ENCODE measurements around the gene KLHL7. TPM values are rescaled to one million over a fixed set of nuclear protein-coding genes. Genes with fewer than 3 reads are reported as not detected.

Gene KLHL7
- total RNA-seq, 1 donor from 2014 or later: 38.7 TPM

GRCh38 chr7:23114896-23115295, 9.3 kb downstream of the KLHL7 start:
- H3K4me2 ChIP-seq (ENCODE audit: low read length): no peak overlapping the region

GRCh38 chr7:23115991-23116390, 10.4 kb downstream of the KLHL7 start:
- H2AFZ ChIP-seq (ENCODE audit: low read depth, low read length): no peak overlapping the region
- DNase-seq (ENCODE audit: low read depth) (no peak), FAIRE-seq (no peak)
- H3K36me3 Mint-ChIP-seq (ENCODE audit: low read depth, unreplicated experiment): peaks cover 3% of the 10 kb centered on the region
- H3K27ac Mint-ChIP-seq (ENCODE audit: unreplicated experiment): peak overlapping the region; percentile 54
- no peak overlapping the region for H3K9ac ChIP-seq (ENCODE audit: low read length)
- peak overlapping the region; percentile 40 for H3K4me3 Mint-ChIP-seq (ENCODE audit: unreplicated experiment)
- H3K9me3 ChIP-seq (ENCODE audit: insufficient read depth, low read depth, low read length): no peaks in the 10 kb centered on the region
- no peak overlapping the region for H3K4me3 ChIP-seq (ENCODE audit: insufficient read depth, low read depth, low read length)
- H3K27me3 Mint-ChIP-seq (ENCODE audit: low read depth, unreplicated experiment): no peaks in the 10 kb centered on the region
- no peaks in the 10 kb centered on the region for H3K36me3 ChIP-seq (ENCODE audit: insufficient read depth, low read length)
- no peaks in the 10 kb centered on the region for H3K9me3 Mint-ChIP-seq (ENCODE audit: unreplicated experiment)
- TF ChIP-seq EZH2 (IDR thresholded peaks at IDR 0.05; ENCODE audit: insufficient read depth, low read length) (no peak), CTCF (IDR thresholded peaks at IDR 0.05; ENCODE audit: insufficient read depth, low read depth, low read length) (no peak)
- no peaks in the 10 kb centered on the region for H3K27me3 ChIP-seq (ENCODE audit: insufficient read depth, low read length)
- no peaks in the 10 kb centered on the region for H3K4me1 ChIP-seq (ENCODE audit: insufficient read depth, low read length)
- no peak overlapping the region for H3K27ac ChIP-seq (ENCODE audit: low read depth, low read length)
- peaks cover 33% of the 10 kb centered on the region for H3K4me1 Mint-ChIP-seq (ENCODE audit: low read depth, unreplicated experiment)
- peaks cover 59% of the 10 kb centered on the region for H3K79me2 ChIP-seq (ENCODE audit: insufficient read depth, low read length)
- no peak overlapping the region for H3K4me2 ChIP-seq (ENCODE audit: low read length)
- peaks cover 58% of the 10 kb centered on the region for H4K20me1 ChIP-seq (ENCODE audit: insufficient read depth, low read length)

More at GRCh38 chr7:23114896-23115295, 9.3 kb downstream of the KLHL7 start:
- H3K9ac ChIP-seq (ENCODE audit: low read length): no peak overlapping the region
- FAIRE-seq (peak; percentile 26), DNase-seq (ENCODE audit: low read depth) (peak; percentile 28)
- H2AFZ ChIP-seq (ENCODE audit: low read depth, low read length): no peak overlapping the region
- peaks cover 3% of the 10 kb centered on the region for H3K36me3 Mint-ChIP-seq (ENCODE audit: low read depth, unreplicated experiment)
- peaks cover 33% of the 10 kb centered on the region for H3K4me1 Mint-ChIP-seq (ENCODE audit: low read depth, unreplicated experiment)
- no peaks in the 10 kb centered on the region for H3K36me3 ChIP-seq (ENCODE audit: insufficient read depth, low read length)
- no peaks in the 10 kb centered on the region for H3K9me3 ChIP-seq (ENCODE audit: insufficient read depth, low read depth, low read length)
- TF ChIP-seq CTCF (IDR thresholded peaks at IDR 0.05; ENCODE audit: insufficient read depth, low read depth, low read length) (no peak), EZH2 (IDR thresholded peaks at IDR 0.05; ENCODE audit: insufficient read depth, low read length) (no peak)
- peaks cover 64% of the 10 kb centered on the region for H4K20me1 ChIP-seq (ENCODE audit: insufficient read depth, low read length)
- no peak overlapping the region for H3K4me3 Mint-ChIP-seq (ENCODE audit: unreplicated experiment)
- H3K27ac ChIP-seq (ENCODE audit: low read depth, low read length): no peak overlapping the region
- peaks cover 59% of the 10 kb centered on the region for H3K79me2 ChIP-seq (ENCODE audit: insufficient read depth, low read length)
- H3K27ac Mint-ChIP-seq (ENCODE audit: unreplicated experiment): no peak overlapping the region
- no peaks in the 10 kb centered on the region for H3K27me3 ChIP-seq (ENCODE audit: insufficient read depth, low read length)
- H3K4me1 ChIP-seq (ENCODE audit: insufficient read depth, low read length): no peaks in the 10 kb centered on the region
- H3K9me3 Mint-ChIP-seq (ENCODE audit: unreplicated experiment): no peaks in the 10 kb centered on the region
- H3K27me3 Mint-ChIP-seq (ENCODE audit: low read depth, unreplicated experiment): no peaks in the 10 kb centered on the region
- no peak overlapping the region for H3K4me3 ChIP-seq (ENCODE audit: insufficient read depth, low read depth, low read length)

GRCh38 chr7:23117841-23118240, 12.3 kb downstream of the KLHL7 start:
- Histone ChIP-seq H3K9me3 (ENCODE audit: insufficient read depth, low read depth, low read length) (no peaks in the 10 kb centered on the region), H4K20me1 (ENCODE audit: insufficient read depth, low read length) (peaks cover 49% of the 10 kb centered on the region), H3K36me3 (ENCODE audit: insufficient read depth, low read length) (no peaks in the 10 kb centered on the region), H2AFZ (ENCODE audit: low read depth, low read length) (no peak overlapping the region), H3K27ac (ENCODE audit: low read depth, low read length) (no peak overlapping the region), H3K4me3 (ENCODE audit: insufficient read depth, low read depth, low read length) (no peak overlapping the region), H3K27me3 (ENCODE audit: insufficient read depth, low read length) (no peaks in the 10 kb centered on the region), H3K79me2 (ENCODE audit: insufficient read depth, low read length) (peaks cover 52% of the 10 kb centered on the region), H3K4me1 (ENCODE audit: insufficient read depth, low read length) (no peaks in the 10 kb centered on the region), H3K9ac (ENCODE audit: low read length) (no peak overlapping the region), H3K4me2 (ENCODE audit: low read length) (no peak overlapping the region)
- FAIRE-seq (peak; percentile 80), DNase-seq (ENCODE audit: low read depth) (no peak)
- no peaks in the 10 kb centered on the region for H3K27me3 Mint-ChIP-seq (ENCODE audit: low read depth, unreplicated experiment)
- no peak overlapping the region for H3K27ac Mint-ChIP-seq (ENCODE audit: unreplicated experiment)
- H3K9me3 Mint-ChIP-seq (ENCODE audit: unreplicated experiment): no peaks in the 10 kb centered on the region
- no peak overlapping the region for H3K4me3 Mint-ChIP-seq (ENCODE audit: unreplicated experiment)
- peaks cover 26% of the 10 kb centered on the region for H3K4me1 Mint-ChIP-seq (ENCODE audit: low read depth, unreplicated experiment)
- TF ChIP-seq EZH2 (IDR thresholded peaks at IDR 0.05; ENCODE audit: insufficient read depth, low read length) (no peak), CTCF (IDR thresholded peaks at IDR 0.05; ENCODE audit: insufficient read depth, low read depth, low read length) (no peak)
- peaks cover 3% of the 10 kb centered on the region for H3K36me3 Mint-ChIP-seq (ENCODE audit: low read depth, unreplicated experiment)

All from astrocyte (in vitro differentiated cells and primary cell).